Gastroesophageal sphincter (tissue), 4 donors: ENCODE measurements around the gene LEKR1. TPM values are rescaled to one million over a fixed set of nuclear protein-coding genes. Genes with fewer than 3 reads are reported as not detected.
"Not testable (repeated sequence)": the region's sequence is repeated elsewhere in the genome, so short reads cannot be mapped to it uniquely, and the experiment has no call there.

Experiments
- ATAC-seq: fragments of 150-250 bp; one replicate; pipeline ENCODE4 v1.9.1; 2016; ENCODE audit warnings: mild to moderate bottlenecking, moderate library complexity
- H3K27ac ChIP-seq, 4 donors: fragments of 200-600 bp; sonication (generic) in 3 of 4; 1 replicate in 3 of 4; 2 replicates in 1 of 4; pipeline ENCODE4 v1.5.1; 2016 to 2019
- H3K27me3 ChIP-seq: fragments of 200-600 bp; sonication (generic); one replicate; pipeline ENCODE4 v1.5.1; 2019
- H3K36me3 ChIP-seq, 2 donors: fragments of 200-600 bp; sonication (generic); one replicate each; pipeline ENCODE4 v1.5.1; 2019; ENCODE audit warnings: control low read depth in 1 of 2
- H3K4me1 ChIP-seq, 3 donors: fragments of 200-600 bp; sonication (generic); 1 replicate in 2 of 3; 2 replicates in 1 of 3; pipeline ENCODE4 v1.5.1; 2016 to 2019; ENCODE audit warnings: control low read depth in 2 of 3
- H3K4me3 ChIP-seq, 2 donors: fragments of 200-600 bp; sonication (generic); one replicate each; pipeline ENCODE4 v1.5.1; 2019; ENCODE audit warnings: mild to moderate bottlenecking in 1 of 2, moderate library complexity in 1 of 2
- H3K9me3 ChIP-seq, 3 donors: fragments of 200-600 bp; sonication (generic); one replicate each; pipeline ENCODE4 v1.5.1; 2017 to 2019; ENCODE audit warnings: control low read depth in 2 of 3
- EP300 ChIP-seq: sonication (generic); formaldehyde crosslinking; IDR thresholded peaks from one replicate; pipeline ENCODE4 v1.6.1; 2017; ENCODE audit warnings: antibody characterized with exemption, mild to moderate bottlenecking
- POLR2A ChIP-seq, 2 donors: fragments of 450-650 bp; IDR thresholded peaks; one replicate each; pipeline ENCODE4 v1.6.1; 2017; ENCODE audit warnings: antibody characterized with exemption in 2 of 2, mild to moderate bottlenecking in 2 of 2, moderate library complexity in 1 of 2
- POLR2AphosphoS5 ChIP-seq: sonication (generic); formaldehyde crosslinking; IDR thresholded peaks from one replicate; pipeline ENCODE4 v1.6.1; 2017; ENCODE audit warnings: antibody characterized with exemption
- WGBS, 2 donors: methylation state at CpG; one replicate each; pipeline ENCODE4 v1.1.5; 2018; ENCODE audit warnings: low coverage in 1 of 2; 5-methylcytosine and 5-hydroxymethylcytosine counted together
- total RNA-seq, 4 donors: library from RNA; depleted of rRNA; stranded (reverse); fragments of >200 nt; gene quantifications; one replicate each; pipeline ENCODE4 v1.1.0, GENCODE V29; 2016
- TF ChIP-seq, protein P1 (sequence below), 4 experiments: fragments of 200-600 bp in 2 of 4; fragments of 450-650 bp in 2 of 4; sonication (generic) in 1 of 4; IDR thresholded peaks; one replicate each; pipeline ENCODE4 v1.5.1; 2017 to 2019; ENCODE audit warnings: antibody characterized with exemption in 4 of 4, mild to moderate bottlenecking in 2 of 4, moderate library complexity in 2 of 4

LEKR1 gene
- total RNA-seq, 4 donors from 2014 or later, result 2.7 TPM; not detected in 3

DNA sequence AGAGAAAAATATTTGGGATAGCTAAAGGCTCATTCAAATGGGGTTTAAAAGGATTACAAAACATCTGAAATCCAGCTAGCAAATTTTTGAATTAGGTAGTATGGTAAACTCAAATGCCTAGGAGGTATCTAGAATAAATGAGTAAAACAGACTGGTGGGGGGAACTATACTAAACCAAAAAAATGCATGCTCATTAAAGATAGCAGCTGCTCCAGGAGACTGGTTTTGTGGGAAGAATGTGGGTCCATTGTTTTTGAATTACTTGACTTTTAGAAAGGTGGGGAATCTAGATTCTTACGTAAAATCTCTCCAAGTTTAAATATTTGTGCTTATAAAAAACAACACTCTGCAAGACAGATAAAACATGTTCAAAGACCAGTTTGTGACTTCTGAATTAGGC, 73.8 kb downstream of the LEKR1 start:
- no peak for ATAC-seq
- WGBS, 2 donors, result 29 to 54% methylated on average over 1 of the region's 1 CpG
- H3K9me3 ChIP-seq, result no peaks in the 10 kb centered on the region
- H3K36me3 ChIP-seq, result no peaks in the 10 kb centered on the region
- H3K4me1 ChIP-seq, result no peaks in the 10 kb centered on the region
- no peak overlapping the region for H3K4me3 ChIP-seq
- H3K27ac ChIP-seq, result no peak overlapping the region
- no peak for TF ChIP-seq POLR2AphosphoS5
- no peak for TF ChIP-seq EP300
- H3K27me3 ChIP-seq, result no peaks in the 10 kb centered on the region

DNA sequence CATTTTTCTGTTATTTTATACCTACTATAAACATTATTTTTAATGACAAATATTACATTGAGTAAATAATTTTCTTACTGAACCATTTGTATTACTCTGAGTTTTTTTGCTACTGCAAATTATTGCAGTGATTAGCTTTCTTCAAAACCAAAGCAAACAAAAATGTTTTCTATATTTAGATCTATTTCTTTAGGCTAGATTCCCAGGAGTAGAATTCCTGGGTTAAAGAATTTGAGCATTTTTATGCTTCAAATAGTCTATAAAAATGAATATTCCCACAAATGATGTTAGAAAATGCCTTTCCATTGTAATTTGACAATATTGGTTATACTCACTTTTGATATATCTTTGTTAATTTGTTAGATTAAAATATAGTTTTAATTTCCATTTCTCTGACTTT, 76.8 kb downstream of the LEKR1 start:
- TF ChIP-seq, protein P1, sequence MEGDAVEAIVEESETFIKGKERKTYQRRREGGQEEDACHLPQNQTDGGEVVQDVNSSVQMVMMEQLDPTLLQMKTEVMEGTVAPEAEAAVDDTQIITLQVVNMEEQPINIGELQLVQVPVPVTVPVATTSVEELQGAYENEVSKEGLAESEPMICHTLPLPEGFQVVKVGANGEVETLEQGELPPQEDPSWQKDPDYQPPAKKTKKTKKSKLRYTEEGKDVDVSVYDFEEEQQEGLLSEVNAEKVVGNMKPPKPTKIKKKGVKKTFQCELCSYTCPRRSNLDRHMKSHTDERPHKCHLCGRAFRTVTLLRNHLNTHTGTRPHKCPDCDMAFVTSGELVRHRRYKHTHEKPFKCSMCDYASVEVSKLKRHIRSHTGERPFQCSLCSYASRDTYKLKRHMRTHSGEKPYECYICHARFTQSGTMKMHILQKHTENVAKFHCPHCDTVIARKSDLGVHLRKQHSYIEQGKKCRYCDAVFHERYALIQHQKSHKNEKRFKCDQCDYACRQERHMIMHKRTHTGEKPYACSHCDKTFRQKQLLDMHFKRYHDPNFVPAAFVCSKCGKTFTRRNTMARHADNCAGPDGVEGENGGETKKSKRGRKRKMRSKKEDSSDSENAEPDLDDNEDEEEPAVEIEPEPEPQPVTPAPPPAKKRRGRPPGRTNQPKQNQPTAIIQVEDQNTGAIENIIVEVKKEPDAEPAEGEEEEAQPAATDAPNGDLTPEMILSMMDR (IDR thresholded peaks at IDR 0.05), result no peak
- no peak for TF ChIP-seq POLR2AphosphoS5
- TF ChIP-seq EP300, result no peak
- no peak for TF ChIP-seq POLR2A (IDR thresholded peaks at IDR 0.05)
- Histone ChIP-seq H3K27me3 (no peaks in the 10 kb centered on the region), H3K4me3 (no peak overlapping the region), H3K27ac (no peak overlapping the region), H3K4me1 (no peaks in the 10 kb centered on the region), H3K9me3 (no peaks in the 10 kb centered on the region), H3K36me3 (no peaks in the 10 kb centered on the region)
- ATAC-seq, result no peak

DNA sequence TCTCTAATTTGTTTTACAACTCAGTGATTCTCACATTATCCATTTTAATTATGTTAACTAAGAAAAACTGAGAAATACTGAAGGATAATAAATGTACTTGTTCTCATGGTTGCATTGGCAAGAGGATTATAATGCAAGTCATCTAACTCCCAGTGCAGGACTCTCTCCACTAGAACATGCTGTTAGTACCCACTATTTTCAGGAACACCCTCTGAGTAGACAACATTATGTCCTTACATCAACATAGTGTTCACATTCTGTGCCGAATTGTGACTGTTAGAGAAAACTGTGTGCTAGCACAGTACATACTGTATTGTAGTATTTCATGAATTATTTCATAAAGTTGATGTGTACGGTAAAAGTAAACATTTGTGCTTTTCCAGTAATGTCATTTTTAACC, 80.1 kb downstream of the LEKR1 start:
- TF ChIP-seq POLR2A (IDR thresholded peaks at IDR 0.05) (no peak), EP300 (no peak), POLR2AphosphoS5 (no peak)
- TF ChIP-seq, protein P1 (IDR thresholded peaks at IDR 0.05), result no peak
- H3K36me3 ChIP-seq, result no peaks in the 10 kb centered on the region
- no peaks in the 10 kb centered on the region for H3K9me3 ChIP-seq
- H3K27me3 ChIP-seq, result no peaks in the 10 kb centered on the region
- H3K27ac ChIP-seq, result no peak overlapping the region
- WGBS, 2 donors, result 48 to 74% methylated on average over 2 of the region's 2 CpGs
- no peak overlapping the region for H3K4me3 ChIP-seq
- no peak for ATAC-seq
- H3K4me1 ChIP-seq, result no peaks in the 10 kb centered on the region

DNA sequence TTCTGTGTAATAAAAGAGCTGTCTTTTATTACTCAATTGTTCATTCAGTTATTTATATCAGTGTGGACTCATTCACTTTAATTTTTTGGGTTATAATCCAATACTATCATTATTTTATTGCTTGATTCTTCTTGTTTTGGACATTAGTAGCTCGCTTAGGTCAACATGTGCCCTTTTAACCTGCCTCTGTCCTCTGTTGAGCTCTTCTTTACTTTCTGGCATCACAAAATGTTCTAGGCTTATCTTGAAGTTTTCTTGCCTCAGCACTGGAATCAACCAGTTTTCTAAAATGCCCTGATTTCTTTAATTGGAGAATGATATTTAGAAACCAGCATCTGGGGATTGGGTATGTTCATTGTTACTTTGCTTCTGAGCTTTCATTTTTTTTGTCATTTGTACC, 82.2 kb downstream of the LEKR1 start:
- no peak for ATAC-seq
- Histone ChIP-seq H3K9me3 (no peaks in the 10 kb centered on the region), H3K27ac (no peak overlapping the region), H3K4me1 (no peaks in the 10 kb centered on the region), H3K27me3 (no peaks in the 10 kb centered on the region), H3K4me3 (no peak overlapping the region), H3K36me3 (no peaks in the 10 kb centered on the region)
- WGBS, 2 donors, result 67 to 100% methylated on average over 1 of the region's 1 CpG
- no peak for TF ChIP-seq POLR2A (IDR thresholded peaks at IDR 0.05)
- TF ChIP-seq, protein P1 (IDR thresholded peaks at IDR 0.05), result no peak
- no peak for TF ChIP-seq EP300
- no peak for TF ChIP-seq POLR2AphosphoS5

DNA sequence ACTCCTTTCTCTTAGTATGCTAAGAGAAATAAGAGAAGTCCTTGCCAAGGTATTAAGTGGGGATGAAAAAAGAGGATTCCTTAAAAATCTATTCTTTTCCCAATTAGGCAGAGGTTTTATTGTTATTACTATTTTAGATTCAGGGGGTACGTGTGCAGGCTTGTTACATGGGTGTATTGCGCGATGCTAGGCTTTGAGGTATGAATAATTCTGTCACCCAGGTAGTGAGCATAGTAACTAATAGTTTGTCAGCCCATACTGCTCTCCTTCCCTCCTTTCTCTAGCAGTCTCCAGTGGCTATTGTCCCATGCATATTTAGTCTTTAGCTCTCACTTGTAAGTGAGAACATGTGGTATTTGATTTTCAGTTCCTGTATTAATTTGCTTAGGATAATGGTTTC, 83.9 kb downstream of the LEKR1 start:
- H3K4me3 ChIP-seq, result no peak overlapping the region
- no peaks in the 10 kb centered on the region for H3K9me3 ChIP-seq
- no peak overlapping the region for H3K27ac ChIP-seq
- H3K4me1 ChIP-seq, result no peaks in the 10 kb centered on the region
- WGBS, 2 donors, result 96% methylated on average over 3 of the region's 3 CpGs; no CpG with 5 or more reads in 1 of the 2 donors
- no peaks in the 10 kb centered on the region for H3K27me3 ChIP-seq
- no peaks in the 10 kb centered on the region for H3K36me3 ChIP-seq
- no peak for ATAC-seq
- TF ChIP-seq POLR2A (IDR thresholded peaks at IDR 0.05) (no peak), EP300 (no peak), POLR2AphosphoS5 (no peak)

DNA sequence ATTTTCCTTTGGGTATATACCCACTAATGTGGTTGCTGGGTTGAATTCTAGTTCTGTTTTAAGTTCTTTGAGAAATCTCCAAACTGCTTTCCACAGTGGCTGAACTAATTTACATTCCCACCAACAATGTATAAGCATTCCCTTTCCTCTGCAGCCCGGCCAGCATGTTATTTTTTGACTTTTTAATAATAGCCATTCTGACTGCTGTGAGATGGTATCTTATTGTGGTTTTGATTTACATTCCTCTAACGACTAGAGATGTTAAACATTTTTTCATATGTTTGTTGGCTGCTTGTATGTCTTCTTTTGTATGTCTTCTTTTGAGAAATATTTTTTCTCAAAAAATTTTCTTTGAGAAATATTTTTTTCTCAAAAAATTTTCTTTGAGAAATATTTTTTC, 84.7 kb downstream of the LEKR1 start:
- not testable (repeated sequence) for H3K4me3 ChIP-seq, H3K4me1 ChIP-seq, H3K9me3 ChIP-seq, H3K27me3 ChIP-seq, H3K27ac ChIP-seq, ATAC-seq, H3K36me3 ChIP-seq
- WGBS, 2 donors, result 37 to 48% methylated on average over 2 of the region's 2 CpGs

DNA sequence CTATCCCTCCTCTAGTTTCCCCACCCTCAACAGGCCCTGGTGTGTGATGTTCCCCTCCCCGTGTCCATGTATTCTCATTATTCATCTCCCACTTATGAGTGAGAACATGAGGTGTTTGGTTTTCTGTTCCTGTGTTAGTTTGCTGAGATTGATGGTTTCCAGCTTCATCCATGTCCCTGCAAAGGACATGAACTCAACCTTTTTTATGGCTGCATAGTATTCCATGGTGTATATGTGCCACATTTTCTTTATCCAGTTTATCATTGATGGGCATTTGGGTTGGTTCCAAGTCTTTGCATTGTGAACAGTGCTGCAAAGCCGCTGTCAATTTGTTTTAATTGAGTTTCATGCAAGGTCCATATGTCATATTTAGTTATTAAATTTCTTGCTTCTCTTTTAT, 88.1 kb downstream of the LEKR1 start:
- not testable (repeated sequence) for H3K36me3 ChIP-seq, H3K27me3 ChIP-seq, ATAC-seq, H3K4me1 ChIP-seq, H3K27ac ChIP-seq, H3K9me3 ChIP-seq, H3K4me3 ChIP-seq
- WGBS, 2 donors, result 84 to 96% methylated on average over 2 of the region's 2 CpGs
